ENCODE data around the gene SECTM1.

Gene SECTM1

DNA sequence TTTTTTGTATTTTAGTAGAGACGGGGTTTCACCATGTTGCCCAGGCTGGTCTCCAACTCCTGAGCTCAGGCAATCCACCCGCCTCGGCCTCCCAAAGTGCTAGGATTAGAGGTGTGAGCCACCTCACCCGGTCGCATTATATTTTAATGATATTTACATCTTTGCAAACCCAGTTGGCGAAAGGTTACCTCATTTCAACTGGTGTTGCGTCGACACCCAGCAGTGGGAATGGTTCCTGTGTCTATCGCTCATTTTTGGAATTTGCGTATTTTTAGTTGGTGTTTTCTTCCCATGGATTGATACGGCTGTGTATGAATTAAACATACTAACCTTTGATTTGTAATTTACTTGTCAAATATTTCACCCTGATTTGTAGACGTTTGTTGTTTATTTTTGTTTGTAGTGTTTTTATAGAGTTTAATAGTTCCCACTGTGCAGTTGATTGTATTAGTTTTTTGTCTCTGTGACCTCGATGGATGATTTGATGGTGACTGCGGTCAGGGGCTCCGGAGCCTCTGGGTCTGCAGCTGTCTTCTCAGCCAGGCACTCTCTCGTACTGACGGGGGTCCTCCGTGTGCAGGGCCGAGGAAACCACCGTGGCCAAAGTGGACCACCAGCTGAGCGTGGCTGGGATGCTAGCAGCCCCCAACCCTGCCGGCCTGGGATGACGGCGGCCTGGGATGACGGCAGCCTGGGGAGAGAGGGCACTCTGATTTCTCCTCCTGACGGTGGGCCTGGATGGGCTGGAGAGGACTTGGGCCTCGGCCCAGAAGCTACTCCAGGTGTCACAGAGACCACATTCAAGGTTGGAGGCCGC is 20.2 kb downstream of the SECTM1 start:
- TF ChIP-seq, protein P1, sequence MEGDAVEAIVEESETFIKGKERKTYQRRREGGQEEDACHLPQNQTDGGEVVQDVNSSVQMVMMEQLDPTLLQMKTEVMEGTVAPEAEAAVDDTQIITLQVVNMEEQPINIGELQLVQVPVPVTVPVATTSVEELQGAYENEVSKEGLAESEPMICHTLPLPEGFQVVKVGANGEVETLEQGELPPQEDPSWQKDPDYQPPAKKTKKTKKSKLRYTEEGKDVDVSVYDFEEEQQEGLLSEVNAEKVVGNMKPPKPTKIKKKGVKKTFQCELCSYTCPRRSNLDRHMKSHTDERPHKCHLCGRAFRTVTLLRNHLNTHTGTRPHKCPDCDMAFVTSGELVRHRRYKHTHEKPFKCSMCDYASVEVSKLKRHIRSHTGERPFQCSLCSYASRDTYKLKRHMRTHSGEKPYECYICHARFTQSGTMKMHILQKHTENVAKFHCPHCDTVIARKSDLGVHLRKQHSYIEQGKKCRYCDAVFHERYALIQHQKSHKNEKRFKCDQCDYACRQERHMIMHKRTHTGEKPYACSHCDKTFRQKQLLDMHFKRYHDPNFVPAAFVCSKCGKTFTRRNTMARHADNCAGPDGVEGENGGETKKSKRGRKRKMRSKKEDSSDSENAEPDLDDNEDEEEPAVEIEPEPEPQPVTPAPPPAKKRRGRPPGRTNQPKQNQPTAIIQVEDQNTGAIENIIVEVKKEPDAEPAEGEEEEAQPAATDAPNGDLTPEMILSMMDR (IDR thresholded peaks at IDR 0.05): no peak
- peaks cover 4% of the 10 kb centered on the region for H3K27me3 ChIP-seq (ENCODE audit: control insufficient read depth, insufficient read depth, low read length)

DNA sequence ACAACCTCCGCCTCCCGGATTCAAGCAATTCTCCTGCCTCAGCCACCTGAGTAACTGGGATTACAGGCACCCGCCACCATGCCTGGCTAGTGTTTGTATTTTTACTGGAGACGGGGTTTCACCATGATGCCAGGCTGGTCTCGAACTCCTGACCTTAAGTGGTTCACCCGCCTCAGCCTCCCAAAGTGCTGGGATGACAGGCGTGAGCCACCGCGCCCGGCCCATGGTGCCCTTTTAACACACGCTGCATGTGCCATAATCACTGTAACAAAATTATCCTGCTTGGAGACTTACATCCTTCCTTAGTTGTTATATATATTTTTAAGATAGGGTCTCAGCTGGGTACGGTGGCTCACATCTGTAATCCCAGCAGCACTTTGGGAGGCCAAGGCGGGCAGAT is 21.6 kb downstream of the SECTM1 start:
- Histone ChIP-seq H3K79me2 (no peaks in the 10 kb centered on the region), H3K9me3 (ENCODE audit: control insufficient read depth, low read length) (no peaks in the 10 kb centered on the region), H3K4me2 (ENCODE audit: low read length) (no peak overlapping the region), H3K4me1 (peaks cover 5% of the 10 kb centered on the region), H3K27ac (no peak overlapping the region), H3K4me3 (ENCODE audit: low read depth, low read length) (no peak overlapping the region), H3K27me3 (ENCODE audit: control insufficient read depth, insufficient read depth, low read length) (peaks cover 4% of the 10 kb centered on the region), H3K36me3 (ENCODE audit: control insufficient read depth, insufficient read depth, low read length) (no peaks in the 10 kb centered on the region), H2AFZ (no peak overlapping the region), H3K9ac (no peak overlapping the region)
- TF ChIP-seq, protein P1 (IDR thresholded peaks at IDR 0.05): no peak

More for the DNA sequence above, 20.2 kb downstream of the SECTM1 start:
- no peak overlapping the region for H2AFZ ChIP-seq
- no peaks in the 10 kb centered on the region for H3K36me3 ChIP-seq (ENCODE audit: control insufficient read depth, insufficient read depth, low read length)
- no peaks in the 10 kb centered on the region for H3K9me3 ChIP-seq (ENCODE audit: control insufficient read depth, low read length)
- no peak overlapping the region for H3K27ac ChIP-seq
- H3K4me2 ChIP-seq (ENCODE audit: low read length): no peak overlapping the region
- no peak overlapping the region for H3K4me3 ChIP-seq (ENCODE audit: low read depth, low read length)
- H3K4me1 ChIP-seq: peaks cover 5% of the 10 kb centered on the region
- no peaks in the 10 kb centered on the region for H3K79me2 ChIP-seq
- no peak overlapping the region for H3K9ac ChIP-seq

DNA sequence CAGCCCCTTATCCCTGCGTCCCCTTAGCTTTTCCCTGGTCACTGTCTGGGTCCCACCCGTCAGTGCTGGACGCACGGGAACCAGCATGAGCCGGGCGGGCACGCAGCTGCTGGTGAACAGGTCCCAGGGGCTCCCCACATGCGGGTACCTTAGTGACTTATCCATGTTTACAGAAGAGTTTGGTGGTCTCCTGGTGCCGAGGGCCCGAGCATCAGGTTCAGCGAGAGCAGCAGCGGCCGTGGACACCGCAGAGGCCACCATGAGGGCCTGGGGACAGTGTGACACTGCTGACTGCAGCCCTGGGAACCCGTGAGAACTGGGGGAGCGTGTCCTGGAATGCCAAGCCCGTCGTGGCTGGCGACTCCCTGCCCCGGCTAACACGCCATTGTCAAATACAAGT is 22.7 kb downstream of the SECTM1 start:
- H3K9me3 ChIP-seq (ENCODE audit: control insufficient read depth, low read length): no peaks in the 10 kb centered on the region
- H3K9ac ChIP-seq: no peak overlapping the region
- H2AFZ ChIP-seq: no peak overlapping the region
- H3K4me2 ChIP-seq (ENCODE audit: low read length): no peak overlapping the region
- no peak overlapping the region for H3K27ac ChIP-seq
- H3K79me2 ChIP-seq: no peaks in the 10 kb centered on the region
- no peak overlapping the region for H3K4me3 ChIP-seq (ENCODE audit: low read depth, low read length)
- TF ChIP-seq, protein P1 (IDR thresholded peaks at IDR 0.05): no peak
- peaks cover 2% of the 10 kb centered on the region for H3K4me1 ChIP-seq
- no peaks in the 10 kb centered on the region for H3K36me3 ChIP-seq (ENCODE audit: control insufficient read depth, insufficient read depth, low read length)
- H3K27me3 ChIP-seq (ENCODE audit: control insufficient read depth, insufficient read depth, low read length): peaks cover 3% of the 10 kb centered on the region

DNA sequence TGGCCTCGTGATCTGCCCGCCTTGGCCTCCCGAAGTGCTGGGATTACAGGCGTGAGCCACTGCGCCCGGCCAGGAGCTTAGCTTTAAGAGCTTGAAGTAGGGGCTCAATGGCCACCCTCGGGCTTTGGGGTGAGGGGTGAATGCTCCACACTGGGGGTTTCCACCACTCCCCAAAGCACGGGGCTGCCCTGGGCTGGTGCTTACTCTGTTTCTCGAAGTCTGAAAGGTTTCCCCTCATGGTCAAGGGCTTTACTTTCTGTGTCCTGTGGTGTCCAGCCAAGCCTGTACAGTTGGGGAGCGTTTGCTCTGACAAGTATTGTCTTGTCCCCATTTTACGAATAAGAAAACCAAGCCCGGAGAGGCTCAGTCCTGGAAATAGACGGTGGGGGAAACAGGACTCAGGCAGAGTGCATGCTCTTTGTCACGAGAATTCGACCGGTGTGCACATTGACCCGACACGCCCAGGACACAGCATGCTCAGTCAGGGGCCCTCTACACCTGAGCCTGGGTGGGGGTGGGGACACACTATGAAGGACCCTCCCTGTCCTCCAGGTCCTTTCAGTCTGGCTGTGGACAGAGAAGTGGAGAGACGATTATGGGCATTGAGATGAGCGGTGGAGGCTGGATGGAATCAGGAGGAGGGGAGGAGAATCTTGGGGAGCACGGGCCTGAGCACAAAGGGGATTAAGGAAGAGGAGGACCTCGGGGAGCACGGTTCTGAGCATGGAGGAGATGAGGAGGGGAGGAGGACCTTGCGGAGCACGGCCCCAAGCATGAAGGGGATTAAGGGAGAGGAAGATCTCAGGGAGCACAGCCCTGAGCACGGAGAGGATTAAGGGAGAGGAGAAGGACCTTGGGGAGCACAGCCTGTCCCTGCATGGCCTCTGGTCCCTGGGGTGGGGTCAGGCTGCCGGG is 23.7 kb downstream of the SECTM1 start:
- H3K9me3 ChIP-seq (ENCODE audit: control insufficient read depth, low read length): no peaks in the 10 kb centered on the region
- TF ChIP-seq, protein P1 (IDR thresholded peaks at IDR 0.05): no peak
- H3K4me1 ChIP-seq: peaks cover 2% of the 10 kb centered on the region
- no peak overlapping the region for H2AFZ ChIP-seq
- H3K79me2 ChIP-seq: no peaks in the 10 kb centered on the region
- H3K27me3 ChIP-seq (ENCODE audit: control insufficient read depth, insufficient read depth, low read length): no peaks in the 10 kb centered on the region
- H3K9ac ChIP-seq: no peak overlapping the region
- no peak overlapping the region for H3K4me3 ChIP-seq (ENCODE audit: low read depth, low read length)
- H3K27ac ChIP-seq: no peak overlapping the region
- no peak overlapping the region for H3K4me2 ChIP-seq (ENCODE audit: low read length)
- H3K36me3 ChIP-seq (ENCODE audit: control insufficient read depth, insufficient read depth, low read length): no peaks in the 10 kb centered on the region
